NCI-H2227 treated with DMSO at 0.1 percent for 48 hours (cell line): ENCODE data around the gene RGS9.
"Not testable (repeated sequence)": the region's sequence is repeated elsewhere in the genome, so short reads cannot be mapped to it uniquely, and the experiment has no call there.

ENCODE experiments used
- DNase-seq: peaks from one replicate; lab custom pipeline; 2025; lab: John Stamatoyannopoulos, UW

Gene RGS9

GRCh38 chr17:65137021-65137939 lies at the start of gene RGS9:
Gene RGS9 (plus strand): TSS chr17:65137370. CDS start chr17:65137541, 171 bp downstream.
- DNase-seq: peak; percentile 58

GRCh38 chr17:65088621-65089360 lies 48.4 kb upstream of the RGS9 start:
- DNase-seq: no peak

GRCh38 chr17:65092262-65092661 lies 44.9 kb upstream of the RGS9 start:
- no peak for DNase-seq

- DNase-seq: not testable (repeated sequence)
Observed at GRCh38 chr17:65092721-65093356, 44.3 kb upstream of the RGS9 start.

- DNase-seq: no peak
Observed at GRCh38 chr17:65093930-65094329, 43.2 kb upstream of the RGS9 start.

- no peak for DNase-seq
Observed at GRCh38 chr17:65095465-65095864, 41.7 kb upstream of the RGS9 start.

GRCh38 chr17:65096382-65096781 lies 40.8 kb upstream of the RGS9 start:
- DNase-seq: not testable (repeated sequence)

- DNase-seq: no peak
Observed at GRCh38 chr17:65097110-65097509, 40.1 kb upstream of the RGS9 start.

GRCh38 chr17:65099475-65099874 lies 37.7 kb upstream of the RGS9 start:
- no peak for DNase-seq

- no peak for DNase-seq
Observed at GRCh38 chr17:65099941-65100315, 37.2 kb upstream of the RGS9 start.

- peak; percentile 70 for DNase-seq
Observed at GRCh38 chr17:65100316-65101140, 36.6 kb upstream of the RGS9 start.

- no peak for DNase-seq
Observed at GRCh38 chr17:65101371-65101770, 35.8 kb upstream of the RGS9 start.

GRCh38 chr17:65102235-65102634 lies 34.9 kb upstream of the RGS9 start:
- DNase-seq: no peak

- no peak for DNase-seq
Observed at GRCh38 chr17:65102788-65103187, 34.4 kb upstream of the RGS9 start.

- no peak for DNase-seq
Observed at GRCh38 chr17:65103431-65103830, 33.7 kb upstream of the RGS9 start.

- DNase-seq: no peak
Observed at GRCh38 chr17:65103896-65104295, 33.3 kb upstream of the RGS9 start.

GRCh38 chr17:65104541-65104940 lies 32.6 kb upstream of the RGS9 start:
- DNase-seq: no peak

GRCh38 chr17:65104973-65105372 lies 32.2 kb upstream of the RGS9 start:
- DNase-seq: no peak

- DNase-seq: no peak
Observed at GRCh38 chr17:65108152-65108551, 29.0 kb upstream of the RGS9 start.

- DNase-seq: no peak
Observed at GRCh38 chr17:65109543-65109942, 27.6 kb upstream of the RGS9 start.

- DNase-seq: no peak
Observed at GRCh38 chr17:65109990-65110680, 27.0 kb upstream of the RGS9 start.
